Germinal center (tissue), 1 donor: ENCODE data around the gene SDE2.
"Not testable (repeated sequence)": the region's sequence is repeated elsewhere in the genome, so short reads cannot be mapped to it uniquely, and the experiment has no call there.

ENCODE experiments used
- DNase-seq: peaks from one replicate; pipeline ENCODE4 v3.0.0; 2012; ENCODE audit warnings: mixed read lengths, low spot score

SDE2 gene

GRCh38 chr1:226006686-226007085 lies 7.5 kb upstream of the SDE2 start:
- DNase-seq, result no peak

- no peak for DNase-seq
Observed at GRCh38 chr1:226004396-226004795, 5.3 kb upstream of the SDE2 start.

GRCh38 chr1:226003502-226004170 lies 4.5 kb upstream of the SDE2 start:
- DNase-seq, result no peak

- peak; percentile 17 for DNase-seq
Observed at GRCh38 chr1:226002667-226003501, 3.7 kb upstream of the SDE2 start.

GRCh38 chr1:226001963-226002666 lies 3.0 kb upstream of the SDE2 start:
- peak; percentile 56 for DNase-seq

GRCh38 chr1:226001088-226001487 lies 1.9 kb upstream of the SDE2 start:
- DNase-seq, result no peak

GRCh38 chr1:226000493-226001081 lies 1.4 kb upstream of the SDE2 start:
- DNase-seq, result not testable (repeated sequence)

- DNase-seq, result peak; percentile 64
Observed at GRCh38 chr1:225999912-226000337, 782 bp upstream of the SDE2 start.

- no peak for DNase-seq
Observed at GRCh38 chr1:225998560-225999226, 450 bp downstream of the SDE2 start.

- no peak for DNase-seq
Observed at GRCh38 chr1:225996946-225997545, 2.1 kb downstream of the SDE2 start.

GRCh38 chr1:225995919-225996864 lies 3.0 kb downstream of the SDE2 start:
- DNase-seq, result no peak

- DNase-seq, result no peak
Observed at GRCh38 chr1:225990705-225991464, 8.3 kb downstream of the SDE2 start.

- peak; percentile 40 for DNase-seq
Observed at GRCh38 chr1:225987491-225988316, 11.4 kb downstream of the SDE2 start.

GRCh38 chr1:225981714-225982113 lies 17.4 kb downstream of the SDE2 start:
- DNase-seq, result no peak

GRCh38 chr1:225980005-225980836 lies 18.9 kb downstream of the SDE2 start:
- no peak for DNase-seq

GRCh38 chr1:225979421-225979820 lies 19.7 kb downstream of the SDE2 start:
- DNase-seq, result no peak

GRCh38 chr1:225977937-225978748 lies 21.0 kb downstream of the SDE2 start:
- peak; percentile 81 for DNase-seq
